Esophagus squamous epithelium (tissue), 4 donors: ENCODE results near the gene ASIC2.

ENCODE experiments used
- CTCF ChIP-seq, 6 experiments: fragments of 450-650 bp in 4 of 6; fragments of 200-600 bp in 2 of 6; sonication (generic) in 2 of 6; IDR thresholded peaks; one replicate each; pipeline ENCODE4 v1.5.1; 2016 to 2019; ENCODE audit warnings: antibody characterized with exemption in 6 of 6, mild to moderate bottlenecking in 4 of 6, moderate library complexity in 4 of 6
- POLR2A ChIP-seq, 4 donors: fragments of 450-650 bp; IDR thresholded peaks; one replicate each; pipeline ENCODE4 v1.6.1; 2017; ENCODE audit warnings: antibody characterized with exemption in 4 of 4, mild to moderate bottlenecking in 4 of 4, moderate library complexity in 3 of 4

GRCh38 chr17:33335491-33336173 lies 42.5 kb upstream of the ASIC2 start:
- TF ChIP-seq CTCF (IDR thresholded peaks at IDR 0.05) = no peak
- TF ChIP-seq POLR2A (IDR thresholded peaks at IDR 0.05) = no peak
